Choroid plexus epithelial cell (primary cell): ENCODE results near the gene PARD6A.

Experiments
- DNase-seq: peaks from one replicate; pipeline ENCODE4 v3.0.0-alpha.2; 2010; ENCODE audit warnings: low read depth
- H3K4me3 ChIP-seq: 2 replicates; pipeline ENCODE4 v1.5.1; 2011; ENCODE audit warnings: low read depth, mild to moderate bottlenecking, control low read depth, low read length, moderate library complexity
- TF ChIP-seq, protein P1 (sequence below): conservative IDR thresholded peaks from 2 replicates; pipeline ENCODE4 v1.5.1; 2011; ENCODE audit warnings: low read depth, mild to moderate bottlenecking, control low read depth, inconsistent platforms, low read length, moderate library complexity

PARD6A gene

DNA sequence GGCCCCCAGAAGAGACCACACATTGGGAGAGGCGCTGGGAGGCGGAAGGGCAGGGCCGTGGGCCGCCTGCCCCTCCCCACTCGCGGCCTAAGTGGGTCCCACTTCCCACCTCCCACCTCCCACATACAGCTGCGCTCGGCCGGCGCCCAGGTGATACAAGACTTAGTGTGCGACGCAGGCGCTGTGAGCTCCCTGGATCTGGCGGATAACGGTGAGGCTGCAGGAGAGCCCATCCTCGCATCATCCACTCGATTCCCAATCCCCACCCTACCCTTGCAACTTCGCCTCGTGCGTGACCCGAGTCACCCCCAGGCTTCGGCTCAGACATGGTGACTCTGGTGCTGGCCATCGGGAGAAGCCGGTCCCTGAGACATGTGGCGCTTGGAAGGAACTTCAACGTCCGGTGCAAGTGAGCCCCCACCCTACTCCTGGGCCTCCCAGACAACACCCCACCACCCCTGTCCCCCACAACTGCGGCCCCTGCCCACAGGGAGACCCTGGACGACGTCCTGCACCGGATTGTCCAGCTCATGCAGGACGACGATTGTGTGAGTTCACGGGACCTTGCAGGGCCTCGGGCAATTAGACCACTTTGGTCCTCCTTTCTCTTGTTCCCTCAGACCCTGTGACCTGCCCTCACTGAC is 11.9 kb upstream of the PARD6A start:
- H3K4me3 ChIP-seq: no peak overlapping the region
- no peak for DNase-seq
- TF ChIP-seq, protein P1, sequence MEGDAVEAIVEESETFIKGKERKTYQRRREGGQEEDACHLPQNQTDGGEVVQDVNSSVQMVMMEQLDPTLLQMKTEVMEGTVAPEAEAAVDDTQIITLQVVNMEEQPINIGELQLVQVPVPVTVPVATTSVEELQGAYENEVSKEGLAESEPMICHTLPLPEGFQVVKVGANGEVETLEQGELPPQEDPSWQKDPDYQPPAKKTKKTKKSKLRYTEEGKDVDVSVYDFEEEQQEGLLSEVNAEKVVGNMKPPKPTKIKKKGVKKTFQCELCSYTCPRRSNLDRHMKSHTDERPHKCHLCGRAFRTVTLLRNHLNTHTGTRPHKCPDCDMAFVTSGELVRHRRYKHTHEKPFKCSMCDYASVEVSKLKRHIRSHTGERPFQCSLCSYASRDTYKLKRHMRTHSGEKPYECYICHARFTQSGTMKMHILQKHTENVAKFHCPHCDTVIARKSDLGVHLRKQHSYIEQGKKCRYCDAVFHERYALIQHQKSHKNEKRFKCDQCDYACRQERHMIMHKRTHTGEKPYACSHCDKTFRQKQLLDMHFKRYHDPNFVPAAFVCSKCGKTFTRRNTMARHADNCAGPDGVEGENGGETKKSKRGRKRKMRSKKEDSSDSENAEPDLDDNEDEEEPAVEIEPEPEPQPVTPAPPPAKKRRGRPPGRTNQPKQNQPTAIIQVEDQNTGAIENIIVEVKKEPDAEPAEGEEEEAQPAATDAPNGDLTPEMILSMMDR: no peak

DNA sequence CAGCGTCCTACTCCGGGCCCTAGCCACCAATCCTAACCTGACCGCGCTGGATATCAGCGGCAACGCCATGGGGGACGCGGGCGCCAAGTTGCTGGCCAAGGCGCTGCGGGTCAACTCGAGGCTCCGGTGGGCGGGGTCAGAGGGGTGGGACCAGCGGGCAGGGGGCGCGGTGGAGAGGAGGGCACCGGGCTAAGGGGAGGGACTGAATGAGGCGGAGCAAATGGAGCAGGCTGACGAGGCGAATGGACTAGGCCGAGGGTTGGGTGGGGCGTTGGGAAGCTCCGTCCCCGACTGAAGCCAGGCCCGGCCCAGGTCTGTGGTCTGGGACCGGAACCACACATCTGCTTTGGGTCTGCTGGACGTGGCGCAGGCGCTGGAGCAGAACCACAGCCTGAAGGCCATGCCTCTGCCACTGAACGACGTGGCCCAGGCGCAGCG is 11.2 kb upstream of the PARD6A start:
- DNase-seq: no peak
- no peak overlapping the region for H3K4me3 ChIP-seq
- TF ChIP-seq, protein P1: no peak

DNA sequence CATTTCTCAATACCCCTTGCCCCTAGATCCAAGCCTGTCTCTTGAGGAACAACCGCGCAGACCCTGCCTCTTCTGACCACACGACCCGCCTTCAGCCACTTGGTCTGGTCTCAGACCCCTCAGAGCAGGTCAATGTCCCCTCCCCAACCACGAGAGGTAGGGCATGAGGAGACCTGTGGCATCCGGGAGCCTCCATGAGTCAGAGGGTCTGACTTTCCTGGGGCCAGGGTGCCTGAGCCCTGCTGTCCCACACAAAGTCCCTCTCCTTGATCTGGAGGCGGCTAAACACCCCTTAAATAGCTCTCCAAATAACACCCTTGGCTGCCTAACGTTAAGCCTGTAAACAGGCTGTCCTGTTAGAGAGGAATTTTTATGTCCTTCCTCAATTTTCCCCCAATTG is 10.7 kb upstream of the PARD6A start:
- no peak overlapping the region for H3K4me3 ChIP-seq
- no peak for DNase-seq
- TF ChIP-seq, protein P1: no peak

DNA sequence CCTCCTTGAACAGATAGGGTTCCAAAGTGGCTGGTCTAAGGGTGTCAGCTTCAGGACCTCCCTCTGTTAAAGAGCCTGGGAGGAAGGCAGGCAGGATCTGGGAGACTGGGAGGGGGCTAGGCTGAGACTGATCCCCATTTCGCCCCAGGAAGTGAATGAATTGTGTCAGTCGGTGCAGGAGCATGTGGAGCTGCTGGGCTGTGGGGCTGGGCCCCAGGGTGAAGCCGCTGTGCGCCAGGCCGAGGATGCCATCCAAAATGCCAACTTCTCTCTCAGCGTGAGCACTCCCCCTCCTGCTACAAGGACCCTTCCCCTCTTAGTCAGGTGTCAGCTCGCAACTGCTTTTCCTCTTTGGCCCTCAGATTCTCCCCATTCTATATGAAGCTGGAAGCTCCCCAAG is 9.7 kb upstream of the PARD6A start:
- no peak for DNase-seq
- TF ChIP-seq, protein P1: no peak
- H3K4me3 ChIP-seq: no peak overlapping the region

DNA sequence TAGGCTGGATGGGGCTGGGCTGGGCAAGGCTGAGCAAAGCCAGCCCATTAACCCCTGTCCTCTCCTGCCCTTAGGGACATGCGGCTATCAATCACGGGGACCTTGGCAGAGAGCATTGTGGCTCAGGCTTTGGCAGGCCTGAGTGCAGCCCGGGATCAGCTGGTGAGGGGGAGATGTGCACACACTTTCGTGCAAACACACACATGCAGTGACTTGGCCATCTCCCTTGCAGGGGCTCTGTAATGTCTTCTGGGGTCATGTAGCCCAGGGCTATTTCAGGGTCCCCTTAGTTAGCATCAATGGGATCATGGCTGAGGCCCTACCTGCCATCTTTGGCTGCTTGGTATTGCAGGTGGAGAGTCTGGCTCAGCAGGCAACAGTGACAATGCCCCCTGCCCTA is 8.9 kb upstream of the PARD6A start:
- H3K4me3 ChIP-seq: no peak overlapping the region
- DNase-seq: no peak
- TF ChIP-seq, protein P1: no peak

DNA sequence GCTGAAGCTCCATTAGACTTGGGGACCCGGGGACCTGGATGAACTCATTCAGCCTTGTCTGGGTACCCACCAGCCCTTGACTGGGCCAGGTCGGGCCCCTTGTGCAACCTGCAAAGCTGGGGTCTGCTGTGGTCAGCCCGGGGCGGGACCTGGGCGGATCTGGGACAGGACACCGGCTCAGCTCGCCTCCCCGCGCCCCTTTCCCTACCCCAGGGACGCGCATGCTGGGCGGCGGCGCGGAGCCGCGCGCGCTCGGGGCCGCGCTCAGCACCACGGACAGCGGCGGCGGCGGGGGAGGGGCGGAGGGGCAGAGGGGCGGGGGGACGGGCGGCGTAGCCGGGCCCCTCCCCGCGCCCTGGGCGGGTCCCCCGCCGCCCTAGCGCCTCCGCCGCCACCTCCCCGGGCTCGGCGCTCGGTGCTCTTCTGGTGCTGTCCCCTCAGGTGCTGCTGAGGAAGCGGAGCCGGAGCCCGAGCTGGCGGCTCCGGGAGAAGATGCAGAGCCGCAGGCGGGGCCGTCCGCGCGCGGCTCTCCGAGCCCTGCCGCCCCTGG is 8.1 kb upstream of the PARD6A start:
- DNase-seq: no peak
- H3K4me3 ChIP-seq: peak overlapping the region; percentile 49
- TF ChIP-seq, protein P1: no peak
